ENCODE results near the gene PTGR2.

DNA sequence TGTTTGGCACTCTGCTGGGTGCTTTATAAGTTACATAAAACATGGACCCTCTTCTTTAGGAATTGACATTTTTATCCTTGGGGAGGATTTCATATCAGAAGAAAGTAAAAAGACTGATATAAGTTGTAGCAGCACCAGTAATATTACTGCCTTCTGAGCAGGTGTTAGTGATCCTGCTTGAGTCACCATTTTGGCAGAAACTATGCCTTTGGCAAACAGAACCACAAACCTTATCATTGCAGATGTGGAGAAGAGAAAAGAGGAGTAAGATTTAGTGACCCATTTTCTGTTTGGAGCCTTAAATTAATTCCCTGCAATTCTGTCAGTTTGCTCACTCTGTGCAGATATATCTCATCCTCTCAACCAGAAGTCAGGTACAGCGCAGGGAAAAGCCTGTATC is 58.0 kb downstream of the PTGR2 start:
- TF ChIP-seq, protein P1, sequence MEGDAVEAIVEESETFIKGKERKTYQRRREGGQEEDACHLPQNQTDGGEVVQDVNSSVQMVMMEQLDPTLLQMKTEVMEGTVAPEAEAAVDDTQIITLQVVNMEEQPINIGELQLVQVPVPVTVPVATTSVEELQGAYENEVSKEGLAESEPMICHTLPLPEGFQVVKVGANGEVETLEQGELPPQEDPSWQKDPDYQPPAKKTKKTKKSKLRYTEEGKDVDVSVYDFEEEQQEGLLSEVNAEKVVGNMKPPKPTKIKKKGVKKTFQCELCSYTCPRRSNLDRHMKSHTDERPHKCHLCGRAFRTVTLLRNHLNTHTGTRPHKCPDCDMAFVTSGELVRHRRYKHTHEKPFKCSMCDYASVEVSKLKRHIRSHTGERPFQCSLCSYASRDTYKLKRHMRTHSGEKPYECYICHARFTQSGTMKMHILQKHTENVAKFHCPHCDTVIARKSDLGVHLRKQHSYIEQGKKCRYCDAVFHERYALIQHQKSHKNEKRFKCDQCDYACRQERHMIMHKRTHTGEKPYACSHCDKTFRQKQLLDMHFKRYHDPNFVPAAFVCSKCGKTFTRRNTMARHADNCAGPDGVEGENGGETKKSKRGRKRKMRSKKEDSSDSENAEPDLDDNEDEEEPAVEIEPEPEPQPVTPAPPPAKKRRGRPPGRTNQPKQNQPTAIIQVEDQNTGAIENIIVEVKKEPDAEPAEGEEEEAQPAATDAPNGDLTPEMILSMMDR (IDR thresholded peaks at IDR 0.05) = no peak
- no peak for TF ChIP-seq EZH2 (IDR thresholded peaks at IDR 0.05; ENCODE audit: borderline replicate concordance, insufficient read depth, low read depth, low read length, poor library complexity, severe bottlenecking)
